GF-D8 (cell line): Measurements from ENCODE around the gene CFAP157.

Source experiments
- DNase-seq: peaks from one replicate; lab custom pipeline; 2025; lab: John Stamatoyannopoulos, UW

Gene CFAP157

GRCh38 chr9:127762111-127762676 is 55.4 kb downstream of the CFAP157 start:
- no peak for DNase-seq

- DNase-seq: no peak
Observed at GRCh38 chr9:127763918-127764384, 57.2 kb downstream of the CFAP157 start.

- DNase-seq: no peak
Observed at GRCh38 chr9:127765418-127765817, 58.6 kb downstream of the CFAP157 start.
